Astrocyte of the spinal cord (primary cell): ENCODE measurements around the gene FXYD2.

Source experiments
- DNase-seq: peaks from one replicate; pipeline ENCODE4 v3.0.0; 2011; ENCODE audit warnings: low read depth, low spot score
- H3K4me3 ChIP-seq: 2 replicates; pipeline ENCODE4 v1.5.1; 2011; ENCODE audit warnings: low read depth, mild to moderate bottlenecking, low read length, moderate library complexity
- in situ Hi-C: cut with HindIII; loops from 2 replicates; pipeline ENCODE4 v1.10.0; 2017; ENCODE audit warnings: low sequenced_read_pairs
- TF ChIP-seq, protein P1 (sequence below): IDR thresholded peaks from 2 replicates; pipeline ENCODE4 v1.5.1; 2012; ENCODE audit warnings: low read depth, mild to moderate bottlenecking, low read length, inconsistent platforms

Gene FXYD2

GRCh38 chr11:117857734-117858414, 33.3 kb upstream of the FXYD2 start:
- DNase-seq = no peak
- TF ChIP-seq, protein P1, sequence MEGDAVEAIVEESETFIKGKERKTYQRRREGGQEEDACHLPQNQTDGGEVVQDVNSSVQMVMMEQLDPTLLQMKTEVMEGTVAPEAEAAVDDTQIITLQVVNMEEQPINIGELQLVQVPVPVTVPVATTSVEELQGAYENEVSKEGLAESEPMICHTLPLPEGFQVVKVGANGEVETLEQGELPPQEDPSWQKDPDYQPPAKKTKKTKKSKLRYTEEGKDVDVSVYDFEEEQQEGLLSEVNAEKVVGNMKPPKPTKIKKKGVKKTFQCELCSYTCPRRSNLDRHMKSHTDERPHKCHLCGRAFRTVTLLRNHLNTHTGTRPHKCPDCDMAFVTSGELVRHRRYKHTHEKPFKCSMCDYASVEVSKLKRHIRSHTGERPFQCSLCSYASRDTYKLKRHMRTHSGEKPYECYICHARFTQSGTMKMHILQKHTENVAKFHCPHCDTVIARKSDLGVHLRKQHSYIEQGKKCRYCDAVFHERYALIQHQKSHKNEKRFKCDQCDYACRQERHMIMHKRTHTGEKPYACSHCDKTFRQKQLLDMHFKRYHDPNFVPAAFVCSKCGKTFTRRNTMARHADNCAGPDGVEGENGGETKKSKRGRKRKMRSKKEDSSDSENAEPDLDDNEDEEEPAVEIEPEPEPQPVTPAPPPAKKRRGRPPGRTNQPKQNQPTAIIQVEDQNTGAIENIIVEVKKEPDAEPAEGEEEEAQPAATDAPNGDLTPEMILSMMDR = no peak
- no peak overlapping the region for H3K4me3 ChIP-seq
- in situ Hi-C loops = no loop called here

GRCh38 chr11:117855912-117856651, 31.5 kb upstream of the FXYD2 start:
- TF ChIP-seq, protein P1 = no peak
- no peak overlapping the region for H3K4me3 ChIP-seq
- no peak for DNase-seq
- in situ Hi-C loops = no loop called here

DNA sequence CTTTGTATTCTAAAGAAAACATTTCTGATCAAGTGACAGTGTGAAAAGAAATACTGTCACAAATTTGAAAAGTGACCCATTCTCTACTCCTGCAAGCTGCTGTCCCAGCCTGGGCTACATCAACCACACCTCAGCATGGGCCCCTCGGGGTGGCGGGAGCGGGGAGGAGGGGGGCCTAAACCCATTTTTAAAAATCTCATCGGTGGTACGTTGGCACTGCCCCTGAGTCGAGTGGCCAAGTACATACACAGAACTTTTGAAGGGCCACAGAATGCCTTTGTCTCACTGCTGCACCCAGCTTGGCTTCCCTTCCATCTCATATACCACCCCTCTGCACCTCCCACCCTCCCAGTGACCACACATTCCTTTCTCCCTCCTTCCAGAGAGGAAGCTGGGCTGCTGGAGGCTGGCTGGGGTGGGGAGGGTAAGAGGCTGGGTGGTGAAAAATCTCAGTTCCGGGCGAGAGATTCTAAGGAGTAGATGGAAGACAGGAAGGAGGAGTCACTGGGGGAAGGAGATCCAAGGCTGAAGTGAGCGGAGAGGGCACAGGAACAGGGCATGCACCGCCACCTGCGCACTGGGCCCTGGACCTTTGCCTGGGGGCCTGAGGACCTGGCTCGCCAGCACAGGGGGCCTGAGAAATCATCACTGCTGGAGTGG, 30.8 kb upstream of the FXYD2 start:
- no peak overlapping the region for H3K4me3 ChIP-seq
- no peak for DNase-seq
- in situ Hi-C loops = no loop called here
- TF ChIP-seq, protein P1 = no peak

- DNase-seq = no peak
- no peak overlapping the region for H3K4me3 ChIP-seq
- in situ Hi-C loops = no loop called here
- TF ChIP-seq, protein P1 = no peak
These were observed 27.8 kb upstream of the FXYD2 start for GRCh38 chr11:117852309-117852708.

GRCh38 chr11:117851852-117852251, 27.3 kb upstream of the FXYD2 start:
- peak; percentile 8 for DNase-seq
- H3K4me3 ChIP-seq = no peak overlapping the region
- TF ChIP-seq, protein P1 = no peak
- in situ Hi-C loops = no loop called here

GRCh38 chr11:117851106-117851505, 26.6 kb upstream of the FXYD2 start:
- TF ChIP-seq, protein P1 = no peak
- no peak overlapping the region for H3K4me3 ChIP-seq
- in situ Hi-C loops = no loop called here
- DNase-seq = peak; percentile 83
